ENCODE data around the gene SPAG6. TPM values are rescaled to one million over a fixed set of nuclear protein-coding genes. Genes with fewer than 3 reads are reported as not detected.

Gene SPAG6
- total and polyA plus RNA-seq, 12 donors, result 0.01 TPM; not detected in 11

DNA sequence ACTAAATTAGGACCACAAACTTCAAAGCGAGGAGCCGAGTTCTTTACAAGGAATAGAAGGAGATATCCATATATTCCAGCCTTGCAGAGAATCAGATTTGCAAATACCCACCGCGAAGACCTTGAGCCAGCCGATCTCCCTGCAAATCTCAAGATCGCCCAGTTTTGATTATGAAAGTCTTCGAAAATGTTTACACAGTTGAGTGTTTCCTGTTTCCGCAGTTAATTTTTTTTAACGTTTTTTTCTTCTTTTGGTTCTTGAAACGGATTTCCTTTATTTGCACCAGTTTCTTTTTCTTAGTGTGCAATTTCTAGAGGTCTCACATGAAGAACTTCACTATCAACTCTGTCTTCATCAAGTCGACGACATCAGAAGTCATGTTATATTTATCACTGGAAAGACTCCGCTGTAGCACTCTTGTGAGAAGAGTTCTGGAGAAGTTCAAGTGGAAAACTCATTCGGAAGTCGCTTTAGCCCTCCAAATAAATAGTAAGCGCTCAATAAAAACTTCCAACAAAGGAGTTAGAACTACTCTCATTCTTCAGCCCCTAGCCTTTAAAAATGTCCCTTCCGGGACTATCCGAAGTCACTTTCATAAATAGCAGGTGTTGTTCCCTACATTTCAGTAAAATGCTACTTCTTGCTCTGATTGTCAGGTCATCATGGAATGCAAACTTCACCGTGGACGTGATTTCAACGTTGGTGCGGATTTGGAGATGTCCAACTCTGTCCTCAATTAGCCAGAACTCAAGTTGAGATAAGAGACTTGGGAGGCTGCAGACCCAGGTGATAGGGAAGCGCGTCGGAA lies 11.9 kb upstream of the SPAG6 start:
- Histone ChIP-seq H3K9me3 (no peaks in the 10 kb centered on the region), H3K27me3 (peaks cover 16 to 62% (median 49%) of the 10 kb centered on the region in 7 donors), H3K4me3 (peak overlapping the region in 1 of 10 donors; percentile 33), H3K36me3 (peaks cover 0 to 33% (median 17%) of the 10 kb centered on the region in 9 donors), H3K4me1 (peaks cover 0 to 41% (median 29%) of the 10 kb centered on the region in 9 donors), H3K27ac (peak overlapping the region in 1 of 10 donors; percentile 29)
- DNase-seq, result no peak
- intact Hi-C loops (cut with DNase I), result no loop called here
- ATAC-seq, result no peak
- WGBS, 2 donors, result 39 to 46% methylated on average over 25 of the region's 25 CpGs
- TF ChIP-seq, protein P1, sequence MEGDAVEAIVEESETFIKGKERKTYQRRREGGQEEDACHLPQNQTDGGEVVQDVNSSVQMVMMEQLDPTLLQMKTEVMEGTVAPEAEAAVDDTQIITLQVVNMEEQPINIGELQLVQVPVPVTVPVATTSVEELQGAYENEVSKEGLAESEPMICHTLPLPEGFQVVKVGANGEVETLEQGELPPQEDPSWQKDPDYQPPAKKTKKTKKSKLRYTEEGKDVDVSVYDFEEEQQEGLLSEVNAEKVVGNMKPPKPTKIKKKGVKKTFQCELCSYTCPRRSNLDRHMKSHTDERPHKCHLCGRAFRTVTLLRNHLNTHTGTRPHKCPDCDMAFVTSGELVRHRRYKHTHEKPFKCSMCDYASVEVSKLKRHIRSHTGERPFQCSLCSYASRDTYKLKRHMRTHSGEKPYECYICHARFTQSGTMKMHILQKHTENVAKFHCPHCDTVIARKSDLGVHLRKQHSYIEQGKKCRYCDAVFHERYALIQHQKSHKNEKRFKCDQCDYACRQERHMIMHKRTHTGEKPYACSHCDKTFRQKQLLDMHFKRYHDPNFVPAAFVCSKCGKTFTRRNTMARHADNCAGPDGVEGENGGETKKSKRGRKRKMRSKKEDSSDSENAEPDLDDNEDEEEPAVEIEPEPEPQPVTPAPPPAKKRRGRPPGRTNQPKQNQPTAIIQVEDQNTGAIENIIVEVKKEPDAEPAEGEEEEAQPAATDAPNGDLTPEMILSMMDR (IDR thresholded peaks at IDR 0.05), result no peak

DNA sequence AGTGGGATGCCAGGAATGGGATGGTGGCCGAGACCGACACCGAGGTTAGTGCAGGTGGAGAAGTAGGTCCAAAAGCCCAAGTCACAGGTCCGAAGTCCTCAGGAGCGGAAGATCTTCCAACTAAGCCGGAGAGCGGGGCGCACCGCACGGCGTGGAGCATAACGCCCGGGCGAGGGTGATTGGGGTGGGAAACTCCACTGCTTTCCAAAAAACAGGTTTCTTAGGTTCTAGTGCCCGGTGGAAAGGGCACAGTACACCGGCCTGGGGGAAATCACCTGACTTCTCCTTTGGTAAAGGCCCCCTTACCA lies 11.4 kb upstream of the SPAG6 start:
- ATAC-seq (no peak), DNase-seq (no peak)
- Histone ChIP-seq H3K4me1 (peaks cover 0 to 41% (median 29%) of the 10 kb centered on the region in 9 donors), H3K4me3 (peak overlapping the region in 3 of 10 donors; percentile 33 to 52 (median 51)), H3K27me3 (peaks cover 18 to 68% (median 54%) of the 10 kb centered on the region in 7 donors), H3K36me3 (peaks cover 0 to 27% (median 12%) of the 10 kb centered on the region in 9 donors), H3K9me3 (no peaks in the 10 kb centered on the region), H3K27ac (no peak overlapping the region)
- intact Hi-C loops (cut with DNase I), result no loop called here
- TF ChIP-seq, protein P1 (IDR thresholded peaks at IDR 0.05), result no peak
- WGBS, 2 donors, result 29 to 50% methylated on average over 16 of the region's 16 CpGs

DNA sequence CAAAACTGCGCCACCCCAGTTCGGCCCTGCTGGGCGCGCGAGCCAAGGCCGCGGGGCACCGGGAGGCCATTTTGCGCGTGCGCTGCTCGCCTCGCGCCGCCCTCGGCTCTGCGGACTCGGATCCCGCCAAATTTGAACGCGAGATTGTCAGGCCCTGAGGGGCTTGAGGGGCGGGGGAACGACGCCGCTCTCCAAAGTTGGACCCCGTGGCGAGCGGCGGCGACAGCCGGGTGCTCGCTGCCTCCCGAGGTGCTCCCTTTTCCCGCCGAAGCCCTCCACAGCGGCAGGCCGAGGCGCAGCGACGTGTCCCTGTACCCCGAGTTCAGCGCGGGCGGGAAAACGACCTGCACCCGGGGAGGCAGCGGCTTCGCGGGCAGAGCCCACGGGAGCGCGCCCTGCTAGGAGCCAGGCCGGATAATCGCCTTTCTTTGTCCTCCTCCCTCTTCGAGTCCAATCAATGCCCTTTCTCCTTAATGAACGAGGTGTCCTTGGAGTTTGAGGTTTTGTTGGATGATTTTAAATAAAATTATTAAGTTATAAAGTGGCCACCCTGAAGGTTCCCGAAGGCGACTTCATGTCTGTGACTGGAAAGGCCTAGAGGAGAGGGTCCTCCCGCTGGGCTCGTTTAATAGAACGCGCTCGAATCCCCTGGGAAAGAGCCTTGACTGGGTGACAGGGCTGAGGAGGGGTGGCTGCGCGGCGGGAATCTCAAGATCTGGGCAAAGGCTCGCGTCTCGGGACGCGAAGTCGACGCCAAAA lies 10.7 kb upstream of the SPAG6 start:
- peaks cover 18 to 75% (median 61%) of the 10 kb centered on the region in 7 donors for H3K27me3 ChIP-seq
- TF ChIP-seq, protein P1 (IDR thresholded peaks at IDR 0.05), result no peak
- ATAC-seq (peak; percentile 12 to 53 (median 34)), DNase-seq (peak in 1 of 2 donors; percentile 23)
- peaks cover 0 to 42% (median 29%) of the 10 kb centered on the region in 9 donors for H3K4me1 ChIP-seq
- 5 to 12% methylated on average over 73 of the region's 73 CpGs for WGBS, 2 donors
- peak overlapping the region; percentile 34 to 58 (median 53) for H3K4me3 ChIP-seq
- H3K9me3 ChIP-seq, result no peaks in the 10 kb centered on the region
- H3K27ac ChIP-seq, result peak overlapping the region in 1 of 10 donors; percentile 62
- H3K36me3 ChIP-seq, result peaks cover 0 to 21% (median 5%) of the 10 kb centered on the region in 9 donors
- intact Hi-C loops (cut with DNase I), result no loop called here

DNA sequence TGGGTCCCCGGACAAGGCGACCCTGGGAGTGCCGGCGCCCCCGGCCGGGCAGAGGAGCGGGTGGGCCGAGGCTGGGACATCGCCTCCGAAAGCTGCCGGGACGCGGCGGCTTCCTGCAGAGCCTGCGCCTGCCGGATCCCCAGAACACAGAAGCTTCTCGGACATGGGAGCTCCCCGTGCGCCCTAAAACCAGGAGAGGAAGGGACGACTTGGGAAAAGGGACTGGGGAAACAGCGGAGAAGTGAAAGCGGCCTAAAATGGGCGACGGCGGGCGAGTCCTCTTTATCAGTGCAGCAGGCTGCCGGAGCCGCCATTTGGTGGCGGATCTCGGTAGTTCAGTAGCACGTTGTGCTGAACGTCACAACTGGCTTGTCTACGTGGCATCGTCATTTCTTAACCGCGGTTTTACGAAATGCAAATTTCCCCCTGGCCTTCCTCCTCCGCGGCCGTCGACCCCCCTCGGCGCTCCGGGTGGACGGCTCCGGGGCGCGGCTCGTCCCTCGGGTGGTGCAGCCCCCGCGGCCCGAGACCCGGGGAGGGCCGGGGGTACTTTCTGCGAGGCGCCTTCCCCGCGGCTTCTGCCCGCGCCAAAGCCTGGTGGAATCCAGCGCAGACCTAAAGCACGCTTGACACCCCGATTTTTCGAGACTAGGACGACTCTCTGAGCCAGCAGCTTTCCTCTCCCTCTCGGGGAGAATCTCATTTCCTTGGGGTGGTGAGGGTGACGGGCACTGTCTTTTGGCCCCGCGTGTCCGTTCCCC lies 9.9 kb upstream of the SPAG6 start:
- Histone ChIP-seq H3K27ac (peak overlapping the region in 1 of 10 donors; percentile 62), H3K4me3 (peak overlapping the region; percentile 34 to 58 (median 53)), H3K9me3 (no peaks in the 10 kb centered on the region), H3K4me1 (peaks cover 0 to 48% (median 34%) of the 10 kb centered on the region in 9 donors), H3K36me3 (peaks cover 0 to 13% (median 0%) of the 10 kb centered on the region in 9 donors), H3K27me3 (peaks cover 18 to 78% (median 62%) of the 10 kb centered on the region in 7 donors)
- DNase-seq (peak in 1 of 2 donors; percentile 37), ATAC-seq (peak; percentile 59 to 79 (median 60))
- 2% methylated on average over 71 of the region's 71 CpGs for WGBS, 2 donors
- intact Hi-C loops (cut with DNase I), result no loop called here
- TF ChIP-seq, protein P1 (IDR thresholded peaks at IDR 0.05), result peak in 3 of 9 donors; percentile 25 to 31 (median 27)
